Mammary epithelial cell (primary cell): ENCODE data around the gene HPCAL1.

ENCODE experiments used
- CTCF ChIP-seq, 2 donors: IDR thresholded peaks in 1 of 2; conservative IDR thresholded peaks in 1 of 2; 2 replicates each; pipeline ENCODE4 v1.5.1; 2011 to 2012; ENCODE audit warnings: inconsistent platforms in 2 of 2, low read length in 2 of 2, mild to moderate bottlenecking in 2 of 2, control low read depth in 1 of 2, low read depth in 1 of 2; ENCODE audit not compliant: insufficient read depth in 1 of 2; ENCODE audit errors: extremely low read depth in 1 of 2
- EZH2 ChIP-seq: IDR thresholded peaks from 2 replicates; pipeline ENCODE4 v1.6.1; 2012; ENCODE audit warnings: low read length, inconsistent platforms, borderline replicate concordance

- TF ChIP-seq CTCF (conservative IDR thresholded peaks at IDR 0.05 in 1 of 2, IDR thresholded peaks at IDR 0.05 in 1 of 2; ENCODE audit: extremely low read depth in 1 of 2, insufficient read depth in 1 of 2, low read depth in 1 of 2, low read length in 2 of 2): no peak
- TF ChIP-seq EZH2: no peak
These were observed 15.6 kb downstream of the HPCAL1 start for GRCh38 chr2:10318345-10318744.
